ENCODE measurements around the gene TM4SF20. TPM values are rescaled to one million over a fixed set of nuclear protein-coding genes. Genes with fewer than 3 reads are reported as not detected.
A peak's percentile ranks its signal among the peaks of the same experiment; 100 is the strongest.

Gene TM4SF20
- total RNA-seq, 4 donors from 2014 or later = not detected

DNA sequence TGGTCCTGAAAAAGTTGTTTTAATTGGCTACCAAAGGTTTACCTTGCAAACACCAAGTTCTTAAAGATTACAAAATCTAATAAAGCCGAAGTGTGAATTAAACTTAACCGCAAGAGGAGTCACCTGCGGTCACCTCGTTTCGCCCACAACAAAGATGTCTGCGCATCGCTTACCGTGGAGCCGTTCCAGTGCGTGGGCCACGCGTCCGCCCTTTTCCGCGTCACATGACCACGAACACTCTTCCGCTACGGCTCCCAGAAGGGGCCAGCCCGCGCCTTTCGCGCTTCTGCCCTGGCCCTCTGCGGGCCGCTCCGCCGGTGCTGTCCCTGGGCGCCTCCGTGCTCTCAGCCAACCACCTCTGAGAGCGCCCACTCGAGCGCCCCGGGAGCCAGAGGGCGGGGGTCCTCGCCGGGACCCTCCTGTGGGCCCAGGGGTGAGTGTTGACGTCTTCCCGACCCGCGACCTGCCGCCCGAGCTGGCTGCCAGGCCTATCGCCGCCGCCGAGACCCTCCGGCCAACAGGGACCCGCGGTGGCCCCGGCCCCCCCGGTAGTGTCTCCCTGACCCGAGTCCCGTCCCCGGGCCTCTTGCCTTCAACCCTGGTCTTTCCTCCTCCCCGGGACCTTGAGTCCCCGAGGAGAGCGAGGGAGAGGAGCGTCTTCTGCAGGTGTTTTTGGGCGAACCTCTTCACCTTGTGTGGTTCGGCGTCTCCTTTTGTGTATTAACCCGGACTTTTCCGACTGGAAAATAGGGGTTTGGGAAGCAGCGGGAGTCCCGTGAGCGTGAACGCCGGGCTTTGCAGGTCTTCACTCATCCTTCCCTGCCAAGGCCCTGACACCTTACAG is 53.9 kb downstream of the TM4SF20 start, which contains the start of gene MFF:
Gene MFF (plus strand): TSS at position 257 of the 844 bp plus-strand sequence. CDS start 5,415 bp downstream, outside the sequence.
- DNase-seq = peak; percentile 94 to 95
- Histone ChIP-seq H3K9me3 (no peaks in the 10 kb centered on the region), H3K27ac (peak within 1 kb of the TSS; percentile 69 to 92 (median 83)), H3K27me3 (no peaks in the 10 kb centered on the region), H3K4me1 (peaks cover 8 to 18% of the 10 kb centered on the region in 2 donors), H3K4me3 (replicated peaks in 1 of 3) (peak within 1 kb of the TSS; percentile 93 to 98 (median 97)), H3K36me3 (no peaks in the 10 kb centered on the region)
- 1% methylated on average over 36 to 39 of the region's 67 CpGs for WGBS, 2 donors
- intact Hi-C loops (cut with DNase I) = no loop called here
- TF ChIP-seq, protein P1, sequence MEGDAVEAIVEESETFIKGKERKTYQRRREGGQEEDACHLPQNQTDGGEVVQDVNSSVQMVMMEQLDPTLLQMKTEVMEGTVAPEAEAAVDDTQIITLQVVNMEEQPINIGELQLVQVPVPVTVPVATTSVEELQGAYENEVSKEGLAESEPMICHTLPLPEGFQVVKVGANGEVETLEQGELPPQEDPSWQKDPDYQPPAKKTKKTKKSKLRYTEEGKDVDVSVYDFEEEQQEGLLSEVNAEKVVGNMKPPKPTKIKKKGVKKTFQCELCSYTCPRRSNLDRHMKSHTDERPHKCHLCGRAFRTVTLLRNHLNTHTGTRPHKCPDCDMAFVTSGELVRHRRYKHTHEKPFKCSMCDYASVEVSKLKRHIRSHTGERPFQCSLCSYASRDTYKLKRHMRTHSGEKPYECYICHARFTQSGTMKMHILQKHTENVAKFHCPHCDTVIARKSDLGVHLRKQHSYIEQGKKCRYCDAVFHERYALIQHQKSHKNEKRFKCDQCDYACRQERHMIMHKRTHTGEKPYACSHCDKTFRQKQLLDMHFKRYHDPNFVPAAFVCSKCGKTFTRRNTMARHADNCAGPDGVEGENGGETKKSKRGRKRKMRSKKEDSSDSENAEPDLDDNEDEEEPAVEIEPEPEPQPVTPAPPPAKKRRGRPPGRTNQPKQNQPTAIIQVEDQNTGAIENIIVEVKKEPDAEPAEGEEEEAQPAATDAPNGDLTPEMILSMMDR (IDR thresholded peaks at IDR 0.05) = peak in 1 of 6 experiments; percentile 20
- peak in 1 of 2 donors; percentile 76 for TF ChIP-seq POLR2A (IDR thresholded peaks at IDR 0.05)

DNA sequence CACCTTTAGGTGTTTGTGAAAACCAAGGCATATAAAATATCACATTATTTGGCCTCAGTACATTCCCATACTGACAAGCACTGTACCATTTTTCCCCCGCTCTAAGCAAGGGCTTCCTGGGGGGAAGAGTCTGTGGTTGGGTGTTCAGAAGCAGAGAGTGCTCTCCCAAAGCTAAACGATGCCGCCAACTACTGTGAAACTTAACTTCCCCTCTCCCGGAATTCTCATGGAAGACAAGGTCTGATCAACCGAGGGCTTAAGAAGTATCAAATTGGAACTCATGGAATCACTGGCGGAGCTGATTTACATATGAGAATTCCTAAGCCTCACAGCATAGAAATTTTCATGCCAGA is 54.5 kb downstream of the TM4SF20 start:
- TF ChIP-seq, protein P1 (IDR thresholded peaks at IDR 0.05) = no peak
- TF ChIP-seq POLR2A (IDR thresholded peaks at IDR 0.05) = no peak
- H3K27me3 ChIP-seq = no peaks in the 10 kb centered on the region
- no peak for DNase-seq
- peaks cover 8 to 18% of the 10 kb centered on the region in 2 donors for H3K4me1 ChIP-seq
- intact Hi-C loops (cut with DNase I) = no loop called here
- H3K27ac ChIP-seq = peak overlapping the region in 2 of 3 donors; percentile 83 to 92
- H3K4me3 ChIP-seq (replicated peaks in 1 of 3) = peak overlapping the region; percentile 49 to 98 (median 97)
- no peaks in the 10 kb centered on the region for H3K36me3 ChIP-seq
- 10 to 14% methylated on average over 6 of the region's 6 CpGs for WGBS, 2 donors
- H3K9me3 ChIP-seq = no peaks in the 10 kb centered on the region

DNA sequence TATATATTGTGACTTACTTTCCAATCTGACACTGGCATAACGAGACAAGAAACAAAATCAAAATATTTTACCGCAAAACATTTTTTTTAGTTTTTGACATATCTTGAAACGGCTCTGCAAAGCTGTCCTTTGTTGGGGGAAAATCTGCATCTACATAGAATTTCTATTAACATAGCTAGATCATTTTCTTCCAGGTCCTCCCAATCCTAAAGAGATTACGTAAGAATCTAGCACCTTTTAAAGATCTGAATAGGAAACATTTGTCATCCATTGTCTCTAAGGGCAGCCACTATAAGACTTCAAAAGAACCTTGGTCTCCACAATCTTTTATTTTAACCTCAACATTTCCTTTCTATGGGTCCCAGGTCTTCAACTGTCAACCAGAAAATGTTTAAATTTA is 55.3 kb downstream of the TM4SF20 start:
- Histone ChIP-seq H3K4me1 (peaks cover 8 to 18% of the 10 kb centered on the region in 2 donors), H3K36me3 (no peaks in the 10 kb centered on the region), H3K4me3 (replicated peaks in 1 of 3) (no peak overlapping the region), H3K27me3 (no peaks in the 10 kb centered on the region), H3K27ac (no peak overlapping the region), H3K9me3 (no peaks in the 10 kb centered on the region)
- TF ChIP-seq, protein P1 (IDR thresholded peaks at IDR 0.05) = no peak
- TF ChIP-seq POLR2A (IDR thresholded peaks at IDR 0.05) = no peak
- intact Hi-C loops (cut with DNase I) = no loop called here
- 97 to 98% methylated on average over 4 of the region's 4 CpGs for WGBS, 2 donors
- no peak for DNase-seq

DNA sequence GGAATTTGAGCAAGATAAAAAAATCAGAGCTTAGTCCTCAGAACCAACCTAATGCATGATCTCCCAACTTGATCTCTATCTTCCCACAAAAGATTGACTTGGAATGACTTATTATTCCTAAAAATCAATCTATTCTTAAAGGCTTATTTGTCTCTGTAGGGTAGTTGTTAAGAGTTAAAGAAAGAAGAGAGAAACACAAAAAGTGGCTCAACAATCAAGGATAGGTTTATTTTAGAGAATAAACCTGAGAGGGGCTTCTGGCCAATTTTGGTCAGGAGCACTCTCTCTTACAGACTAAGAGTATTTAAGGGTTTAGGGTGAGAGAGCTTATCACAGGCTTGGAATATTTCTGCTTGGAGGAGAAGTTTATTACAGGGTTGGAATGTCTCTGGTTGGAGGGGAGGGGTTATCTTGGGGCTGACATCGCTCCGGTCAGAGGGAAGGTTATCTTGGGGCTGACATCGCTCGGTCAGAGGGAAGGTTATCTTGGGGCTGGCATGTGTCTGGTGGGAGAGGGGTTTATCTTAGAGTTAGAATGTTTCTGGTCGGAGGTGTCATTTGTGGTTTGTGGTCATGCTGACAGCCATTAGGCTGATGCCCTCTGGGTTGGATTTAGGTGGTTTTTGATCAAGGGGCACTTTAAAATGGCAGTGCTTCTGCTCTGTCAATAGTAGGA is 56.4 kb downstream of the TM4SF20 start:
- H3K27me3 ChIP-seq = no peaks in the 10 kb centered on the region
- no peaks in the 10 kb centered on the region for H3K36me3 ChIP-seq
- WGBS, 2 donors = 92 to 98% methylated on average over 5 of the region's 5 CpGs
- DNase-seq = no peak
- no peaks in the 10 kb centered on the region for H3K9me3 ChIP-seq
- intact Hi-C loops (cut with DNase I) = no loop called here
- peaks cover 8 to 18% of the 10 kb centered on the region in 2 donors for H3K4me1 ChIP-seq
- TF ChIP-seq, protein P1 (IDR thresholded peaks at IDR 0.05) = no peak
- TF ChIP-seq POLR2A (IDR thresholded peaks at IDR 0.05) = no peak
- H3K4me3 ChIP-seq (replicated peaks in 1 of 3) = no peak overlapping the region
- no peak overlapping the region for H3K27ac ChIP-seq
